NB4 (cell line): ENCODE measurements around the gene AP1S3.

Experiments
- CTCF ChIP-seq: IDR thresholded peaks from one replicate; pipeline ENCODE4 v1.5.1; 2012; ENCODE audit warnings: low read depth, low read length
- MAX ChIP-seq: IDR thresholded peaks from 2 replicates; pipeline ENCODE4 v1.6.1; 2011; ENCODE audit warnings: low read depth, low read length
- POLR2A ChIP-seq: IDR thresholded peaks from 2 replicates; pipeline ENCODE4 v1.6.1; 2011; ENCODE audit warnings: mild to moderate bottlenecking; ENCODE audit not compliant: insufficient read length; ENCODE audit errors: extremely low read depth

- no peak for TF ChIP-seq POLR2A
- TF ChIP-seq CTCF, result no peak
- no peak for TF ChIP-seq MAX
Observed at GRCh38 chr2:223765221-223765785, 72.1 kb downstream of the AP1S3 start.
